K562 treated with DMSO at 1 percent for 4 hours (cell line): ENCODE measurements around the gene DCK. TPM values are rescaled to one million over a fixed set of nuclear protein-coding genes. Genes with fewer than 3 reads are reported as not detected.

Experiments
- total RNA-seq: library from RNA; unstranded; fragments of 300-600 nt; gene quantifications from 2 replicates; pipeline ENCODE4 v1.2.3, GENCODE V29; 2022; ENCODE audit not compliant: insufficient read depth

Gene DCK
- total RNA-seq, result 13.6 and 14.6 TPM in 2 replicates

GRCh38 chr4:70993181-70994068, at the start of gene DCK:
TSS of gene DCK (plus strand) at chr4:70993649. CDS start at chr4:70993836, 187 bp downstream.

Other genes with a start within 250 kb of the DCK start
- gene GRSF1, start 153.8 kb upstream of the DCK start, total RNA-seq, result 33.0 and 35.1 TPM in 2 replicates
- gene MOB1B, start 91.3 kb upstream of the DCK start, total RNA-seq, result 11.6 and 14.4 TPM in 2 replicates